ENCODE results near the gene RNU6-7. TPM values are rescaled to one million over a fixed set of nuclear protein-coding genes. Genes with fewer than 3 reads are reported as not detected.

The RNU6-7 gene
- total and polyA plus RNA-seq, 10 of the 15 experiments (the other 5 are each of a cell fraction or from before 2014, with no cell fraction given) = not detected

DNA sequence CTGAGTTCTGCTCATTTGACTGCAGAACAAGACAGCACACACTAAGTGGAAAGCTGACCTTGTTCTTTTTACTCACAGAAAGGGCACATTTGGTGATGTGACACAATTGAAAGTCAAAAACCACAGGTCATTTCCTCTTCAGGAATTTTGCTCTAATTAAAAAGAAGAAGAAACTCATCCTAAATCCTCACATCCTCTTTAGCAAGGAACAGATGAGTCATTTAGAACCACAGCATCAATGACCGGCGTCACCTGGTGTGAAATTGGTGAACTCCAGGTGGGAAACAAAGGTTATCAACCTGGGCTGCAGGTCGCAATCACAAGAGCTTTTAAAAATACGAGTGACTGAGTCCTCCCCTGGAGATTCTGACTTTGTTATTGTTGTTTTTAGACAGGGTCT, 4.1 kb downstream of the RNU6-7 start (continued):
- peak; percentile 74 to 75 for TF ChIP-seq BHLHE40 (IDR thresholded peaks at IDR 0.05; ENCODE audit: borderline replicate concordance in 1 of 2, low read depth in 2 of 2, low read length in 1 of 2)
- TF ChIP-seq, protein P1, sequence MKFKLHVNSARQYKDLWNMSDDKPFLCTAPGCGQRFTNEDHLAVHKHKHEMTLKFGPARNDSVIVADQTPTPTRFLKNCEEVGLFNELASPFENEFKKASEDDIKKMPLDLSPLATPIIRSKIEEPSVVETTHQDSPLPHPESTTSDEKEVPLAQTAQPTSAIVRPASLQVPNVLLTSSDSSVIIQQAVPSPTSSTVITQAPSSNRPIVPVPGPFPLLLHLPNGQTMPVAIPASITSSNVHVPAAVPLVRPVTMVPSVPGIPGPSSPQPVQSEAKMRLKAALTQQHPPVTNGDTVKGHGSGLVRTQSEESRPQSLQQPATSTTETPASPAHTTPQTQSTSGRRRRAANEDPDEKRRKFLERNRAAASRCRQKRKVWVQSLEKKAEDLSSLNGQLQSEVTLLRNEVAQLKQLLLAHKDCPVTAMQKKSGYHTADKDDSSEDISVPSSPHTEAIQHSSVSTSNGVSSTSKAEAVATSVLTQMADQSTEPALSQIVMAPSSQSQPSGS (IDR thresholded peaks at IDR 0.05; ENCODE audit: low read length) = peak; percentile 81
- TF ChIP-seq IKZF2 (IDR thresholded peaks at IDR 0.05) = peak; percentile 100
- no peak for TF ChIP-seq ELK1 (IDR thresholded peaks at IDR 0.05; ENCODE audit: low read depth, low read length)
- TF ChIP-seq CBFB (IDR thresholded peaks at IDR 0.05; ENCODE audit: low read depth) = no peak
- TF ChIP-seq CHD1 (IDR thresholded peaks at IDR 0.05; ENCODE audit: low read depth, low read length) = no peak

DNA sequence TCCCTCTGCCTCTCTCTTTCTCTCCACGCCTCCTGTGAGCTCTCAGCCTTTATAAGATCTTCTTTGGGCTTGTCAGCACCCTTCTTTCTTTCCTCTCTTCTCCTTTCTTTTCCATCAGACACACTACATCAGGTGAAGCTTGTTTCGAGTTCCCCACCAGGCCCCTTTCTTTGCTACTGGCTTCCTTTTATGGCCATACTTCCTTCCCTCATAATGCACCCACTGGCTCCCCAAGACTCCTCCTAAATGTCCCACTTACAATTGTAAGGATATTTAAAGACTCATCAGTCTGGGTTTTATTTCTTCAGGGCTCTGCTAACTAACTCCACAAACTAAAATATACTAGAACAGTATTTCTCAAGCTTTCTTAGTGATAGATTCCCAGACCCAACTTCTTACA, 4.7 kb downstream of the RNU6-7 start:
- intact Hi-C loops (cut with micrococcal nuclease; ENCODE audit: unreplicated experiment) (loop anchor here (2.0 kb wide), 1 partner anchor 46 kb away; no protein-coding TSS in a partner anchor), in situ Hi-C loops (cut with MboI) (no loop called here)
- H3K4me1 ChIP-seq (ENCODE audit: control insufficient read depth, insufficient read depth, low read length) = peaks cover 25% of the 10 kb centered on the region
- WGBS (ENCODE audit: insufficient coverage, insufficient replicate concordance, low lambda C conversion rate, missing lambda C conversion rate) = 7% methylated on average over 2 of the region's 2 CpGs
- H3K9me3 ChIP-seq (replicated peaks; ENCODE audit: control insufficient read depth, insufficient read depth, low read length) = no peaks in the 10 kb centered on the region
- FAIRE-seq (no peak), DNase-seq (ENCODE audit: low read depth, low spot score) (no peak), ATAC-seq (peak; percentile 1; the same call in 1 of the 3 replicates)
- no peaks in the 10 kb centered on the region for H3K36me3 ChIP-seq (ENCODE audit: control insufficient read depth in 2 of 2, insufficient read depth in 2 of 2, low read length in 1 of 2)
- no peak overlapping the region for H3K27ac ChIP-seq (ENCODE audit: control insufficient read depth, insufficient read depth)
- no peaks in the 10 kb centered on the region for H4K20me1 ChIP-seq (ENCODE audit: control insufficient read depth, insufficient read depth)
- ChIA-PET POLR2A (no interaction called here), CTCF (interaction anchor here (0.8 to 2.9 kb wide), 7 partner anchors 9 to 280 kb away, joined by 3 to 10 read pairs (median 3); no protein-coding TSS in a partner anchor), RAD21 (ENCODE audit: unreplicated experiment) (interaction anchor here (0.7 to 1.0 kb wide), 3 partner anchors 13 to 48 kb away, joined by 3 to 5 read pairs (median 4); no protein-coding TSS in a partner anchor), SMC1A (ENCODE audit: uncharacterized antibody, unreplicated experiment) (interaction anchor here (0.8 to 4.3 kb wide), 10 partner anchors 9 to 134 kb away, joined by 3 to 22 read pairs (median 3); no protein-coding TSS in a partner anchor)
- H3K4me2 ChIP-seq (ENCODE audit: control insufficient read depth, insufficient read depth) = no peak overlapping the region; the same call in 1 of the 2 replicates
- no TSS peak for BruUV-seq (replicated peaks)
- TF ChIP-seq E2F4 (IDR thresholded peaks at IDR 0.05; ENCODE audit: low read depth, low read length) = no peak
- TF ChIP-seq SRF (IDR thresholded peaks at IDR 0.05; ENCODE audit: low read depth in 2 of 2, low read length in 2 of 2) = peak in 1 of 2 experiments; percentile 73; a peak in 1 of 4 replicates
- H3K79me2 ChIP-seq (ENCODE audit: control insufficient read depth, insufficient read depth, low read length) = no peaks in the 10 kb centered on the region
- no peak overlapping the region for H3K9ac ChIP-seq (ENCODE audit: control insufficient read depth, insufficient read depth, low read length)
- no peak overlapping the region for H3K4me3 ChIP-seq
- H2AFZ ChIP-seq (ENCODE audit: control insufficient read depth, low read depth, low read length) = no peak overlapping the region
- no peaks in the 10 kb centered on the region for H3K27me3 ChIP-seq (replicated peaks in 1 of 2; ENCODE audit: control insufficient read depth in 2 of 2, insufficient read depth in 2 of 2, low read length in 1 of 2)

Data from GM12878 (cell line).